ENCODE data around the gene TBL1XR1.

DNA sequence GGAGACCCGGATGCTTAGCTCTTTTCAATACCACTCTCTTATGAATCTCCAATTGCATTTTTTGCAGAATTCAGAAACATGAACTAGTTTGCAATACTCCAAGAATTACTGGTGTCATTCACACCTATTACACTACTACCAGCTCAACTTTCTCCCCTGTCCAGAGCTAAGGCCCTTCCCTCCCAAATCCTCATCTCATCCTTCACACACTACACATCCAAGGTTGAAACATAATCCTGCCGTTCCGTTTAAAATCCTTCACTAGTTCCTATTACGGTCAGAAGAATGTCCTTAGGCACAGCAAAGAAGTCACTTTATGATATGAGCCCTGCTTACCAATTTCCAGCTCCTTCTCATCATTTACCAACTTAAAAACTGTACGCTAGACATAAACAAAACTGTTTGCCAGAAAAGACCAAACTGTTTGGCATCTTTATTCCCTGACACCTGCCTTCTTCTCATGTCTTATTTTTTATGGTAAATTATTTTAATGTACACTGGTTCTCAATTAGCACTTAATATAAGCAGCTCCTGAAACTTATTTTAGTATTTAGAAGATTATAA lies 22.6 kb downstream of the TBL1XR1 start:
- no peak for TF ChIP-seq POLR2A (IDR thresholded peaks at IDR 0.05; ENCODE audit: low read length)
- TF ChIP-seq GATA1 (IDR thresholded peaks at IDR 0.05; ENCODE audit: low read depth, low read length) = no peak
